Measurements from ENCODE around the gene ACAA2. TPM values are rescaled to one million over a fixed set of nuclear protein-coding genes. Genes with fewer than 3 reads are reported as not detected.
"Not testable (repeated sequence)": the region's sequence is repeated elsewhere in the genome, so short reads cannot be mapped to it uniquely, and the experiment has no call there.

ACAA2 gene
- total and polyA plus RNA-seq, 5 donors from 2014 or later = 16.1 to 91.9 (median 69.6) TPM

DNA sequence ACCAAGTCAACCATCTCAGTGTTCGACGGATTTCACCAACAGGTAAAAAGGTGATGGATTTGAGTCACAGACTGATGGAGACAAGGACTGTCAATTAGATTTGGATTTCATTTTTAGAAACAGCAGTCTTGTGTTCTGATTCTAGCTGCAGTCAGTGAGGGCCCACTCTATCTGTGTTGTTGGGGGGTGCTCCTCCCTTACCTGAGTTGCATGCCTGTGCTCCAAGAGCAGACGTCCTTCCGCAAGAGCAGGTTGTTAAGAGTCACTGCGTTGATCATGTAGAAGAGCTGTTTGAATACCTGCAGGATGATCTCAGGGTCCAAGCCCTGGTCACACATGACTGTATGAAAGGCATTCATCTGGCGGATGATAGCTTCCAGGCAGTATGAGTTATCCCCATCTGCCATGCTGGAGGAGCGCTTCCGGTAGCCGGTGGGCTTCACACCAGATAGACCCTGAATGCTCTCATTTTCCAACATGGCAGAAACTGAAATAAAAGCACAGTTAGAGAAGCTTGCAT, 24.0 kb upstream of the ACAA2 start:
- H3K9me3 Mint-ChIP-seq; H3K27ac Mint-ChIP-seq; H3K4me3 ChIP-seq (ENCODE audit: low read depth, low read length); H3K9me3 ChIP-seq (ENCODE audit: control insufficient read depth in 2 of 2, low read length in 2 of 2); H3K4me1 Mint-ChIP-seq; H3K36me3 ChIP-seq (ENCODE audit: control insufficient read depth, insufficient read depth, low read length); H3K27me3 ChIP-seq (ENCODE audit: control insufficient read depth, insufficient read depth, low read length); DNase-seq; H3K36me3 Mint-ChIP-seq; H3K4me3 Mint-ChIP-seq; ATAC-seq (ENCODE audit: low read depth in 2 of 2); H3K4me1 ChIP-seq (ENCODE audit: control insufficient read depth, insufficient read depth, low read length, poor library complexity, severe bottlenecking); H3K27me3 Mint-ChIP-seq; H3K27ac ChIP-seq (ENCODE audit: insufficient read depth, low read length, poor library complexity, severe bottlenecking): not testable (repeated sequence)

- peaks cover 5% of the 10 kb centered on the region for H3K27me3 Mint-ChIP-seq
- no peak overlapping the region for H3K27ac Mint-ChIP-seq
- Histone ChIP-seq H3K36me3 (ENCODE audit: control insufficient read depth, insufficient read depth, low read length) (no peaks in the 10 kb centered on the region), H3K4me1 (ENCODE audit: control insufficient read depth, insufficient read depth, low read length, poor library complexity, severe bottlenecking) (no peaks in the 10 kb centered on the region), H3K9me3 (ENCODE audit: control insufficient read depth in 2 of 2, low read length in 2 of 2) (no peaks in the 10 kb centered on the region), H3K27me3 (ENCODE audit: control insufficient read depth, insufficient read depth, low read length) (no peaks in the 10 kb centered on the region), H3K27ac (ENCODE audit: insufficient read depth, low read length, poor library complexity, severe bottlenecking) (no peak overlapping the region), H3K4me3 (ENCODE audit: low read depth, low read length) (no peak overlapping the region)
- H3K4me1 Mint-ChIP-seq = peaks cover 0 to 12% (median 5%) of the 10 kb centered on the region in 4 donors
- H3K9me3 Mint-ChIP-seq = peaks cover 0 to 2% (median 0%) of the 10 kb centered on the region in 7 donors
- DNase-seq (no peak), ATAC-seq (ENCODE audit: low read depth in 2 of 2) (no peak)
- no peaks in the 10 kb centered on the region for H3K36me3 Mint-ChIP-seq
- H3K4me3 Mint-ChIP-seq = no peak overlapping the region
Measured at GRCh38 chr18:49835405-49835804, 22.1 kb upstream of the ACAA2 start.

GRCh38 chr18:49834258-49834657, 20.9 kb upstream of the ACAA2 start:
- Histone ChIP-seq H3K27me3 (ENCODE audit: control insufficient read depth, insufficient read depth, low read length) (no peaks in the 10 kb centered on the region), H3K9me3 (ENCODE audit: control insufficient read depth in 2 of 2, low read length in 2 of 2) (no peaks in the 10 kb centered on the region), H3K36me3 (ENCODE audit: control insufficient read depth, insufficient read depth, low read length) (no peaks in the 10 kb centered on the region), H3K4me3 (ENCODE audit: low read depth, low read length) (no peak overlapping the region), H3K4me1 (ENCODE audit: control insufficient read depth, insufficient read depth, low read length, poor library complexity, severe bottlenecking) (no peaks in the 10 kb centered on the region), H3K27ac (ENCODE audit: insufficient read depth, low read length, poor library complexity, severe bottlenecking) (no peak overlapping the region)
- H3K4me1 Mint-ChIP-seq = peaks cover 0 to 12% (median 5%) of the 10 kb centered on the region in 4 donors
- H3K36me3 Mint-ChIP-seq = no peaks in the 10 kb centered on the region
- no peak overlapping the region for H3K4me3 Mint-ChIP-seq
- DNase-seq (no peak), ATAC-seq (ENCODE audit: low read depth in 2 of 2) (no peak)
- H3K9me3 Mint-ChIP-seq = peaks cover 0 to 5% (median 0%) of the 10 kb centered on the region in 7 donors
- H3K27me3 Mint-ChIP-seq = peaks cover 5% of the 10 kb centered on the region
- no peak overlapping the region for H3K27ac Mint-ChIP-seq

DNA sequence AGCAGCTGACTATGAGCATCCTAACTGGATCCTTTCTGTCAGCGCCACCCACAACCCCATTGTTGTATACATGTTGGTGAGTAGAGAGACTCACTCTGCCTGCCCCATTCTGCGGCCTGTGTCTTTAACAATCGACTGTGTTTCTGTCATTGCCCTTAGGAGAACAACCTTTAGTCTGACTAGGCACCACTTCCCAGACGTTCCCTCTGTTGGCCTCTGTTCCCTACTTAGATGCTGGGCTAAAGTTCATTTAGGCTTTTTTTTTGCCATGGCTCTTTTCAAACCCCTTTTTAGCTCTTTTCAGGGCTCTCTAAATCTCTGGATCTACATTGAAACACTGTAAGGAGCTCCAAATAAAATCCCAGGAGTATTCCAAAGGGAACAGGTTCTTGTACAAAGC, 20.5 kb upstream of the ACAA2 start:
- Histone ChIP-seq H3K4me3 (ENCODE audit: low read depth, low read length) (no peak overlapping the region), H3K27me3 (ENCODE audit: control insufficient read depth, insufficient read depth, low read length) (no peaks in the 10 kb centered on the region), H3K36me3 (ENCODE audit: control insufficient read depth, insufficient read depth, low read length) (no peaks in the 10 kb centered on the region), H3K4me1 (ENCODE audit: control insufficient read depth, insufficient read depth, low read length, poor library complexity, severe bottlenecking) (no peaks in the 10 kb centered on the region), H3K27ac (ENCODE audit: insufficient read depth, low read length, poor library complexity, severe bottlenecking) (no peak overlapping the region), H3K9me3 (ENCODE audit: control insufficient read depth in 2 of 2, low read length in 2 of 2) (no peaks in the 10 kb centered on the region)
- Mint-ChIP-seq H3K27ac (no peak overlapping the region), H3K36me3 (no peaks in the 10 kb centered on the region), H3K4me3 (no peak overlapping the region), H3K9me3 (peaks cover 0 to 7% (median 0%) of the 10 kb centered on the region in 7 donors), H3K4me1 (peaks cover 0 to 12% (median 5%) of the 10 kb centered on the region in 4 donors), H3K27me3 (peaks cover 9% of the 10 kb centered on the region)
- no peak for ATAC-seq (ENCODE audit: low read depth in 2 of 2)
- no peak for DNase-seq

DNA sequence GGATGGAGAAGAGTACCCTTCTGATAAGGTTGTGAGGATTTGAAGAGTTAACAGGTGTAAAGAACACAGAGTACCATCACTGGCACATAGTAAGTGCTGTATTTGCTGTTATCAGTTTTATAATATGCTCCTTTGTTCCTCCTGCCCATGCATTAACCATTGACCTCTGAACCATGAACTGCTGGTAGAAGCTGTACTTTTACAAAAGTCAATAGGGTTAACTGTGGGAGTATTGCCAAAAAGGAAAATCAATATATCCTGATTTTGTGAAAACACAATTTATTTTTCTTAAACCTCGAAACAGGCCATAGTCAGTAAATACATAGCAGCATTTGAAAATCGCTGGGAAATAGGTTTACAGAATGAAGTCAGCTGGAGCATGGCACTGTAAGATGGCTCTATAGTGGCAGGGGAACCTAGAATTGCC, 18.9 kb upstream of the ACAA2 start:
- DNase-seq = no peak
- Histone ChIP-seq H3K4me3 (ENCODE audit: low read depth, low read length) (no peak overlapping the region), H3K27ac (ENCODE audit: insufficient read depth, low read length, poor library complexity, severe bottlenecking) (no peak overlapping the region), H3K4me1 (ENCODE audit: control insufficient read depth, insufficient read depth, low read length, poor library complexity, severe bottlenecking) (no peaks in the 10 kb centered on the region), H3K9me3 (ENCODE audit: control insufficient read depth in 2 of 2, low read length in 2 of 2) (peaks cover under 1 to 6% of the 10 kb centered on the region in 2 experiments), H3K36me3 (ENCODE audit: control insufficient read depth, insufficient read depth, low read length) (no peaks in the 10 kb centered on the region), H3K27me3 (ENCODE audit: control insufficient read depth, insufficient read depth, low read length) (no peaks in the 10 kb centered on the region)
- no peak for ATAC-seq (ENCODE audit: low read depth in 2 of 2)
- Mint-ChIP-seq H3K27ac (no peak overlapping the region), H3K36me3 (no peaks in the 10 kb centered on the region), H3K4me3 (no peak overlapping the region), H3K9me3 (peaks cover 0 to 17% (median 0%) of the 10 kb centered on the region in 7 donors), H3K27me3 (peaks cover 11% of the 10 kb centered on the region), H3K4me1 (peaks cover 0 to 12% (median 5%) of the 10 kb centered on the region in 4 donors)

DNA sequence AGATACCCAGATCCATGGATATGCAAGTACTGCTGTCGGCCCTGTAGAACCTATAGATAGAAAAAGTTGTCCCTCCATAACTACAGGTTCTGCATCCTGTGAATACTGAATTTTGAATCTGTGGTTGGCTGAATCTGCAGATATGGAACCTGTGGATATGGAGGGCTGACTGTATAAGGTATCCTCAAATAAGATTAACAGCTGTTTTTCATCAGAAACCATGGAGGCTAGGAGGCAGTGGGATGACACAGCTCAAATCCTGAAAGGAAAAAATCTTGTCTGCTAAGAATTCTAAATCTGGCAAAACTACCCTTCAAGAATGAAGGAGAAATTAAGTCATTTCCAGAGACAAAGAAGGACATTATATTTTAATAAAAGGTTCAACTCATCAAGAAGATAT, 14.7 kb upstream of the ACAA2 start:
- Histone ChIP-seq H3K27ac (ENCODE audit: insufficient read depth, low read length, poor library complexity, severe bottlenecking) (no peak overlapping the region), H3K4me1 (ENCODE audit: control insufficient read depth, insufficient read depth, low read length, poor library complexity, severe bottlenecking) (no peaks in the 10 kb centered on the region), H3K9me3 (ENCODE audit: control insufficient read depth in 2 of 2, low read length in 2 of 2) (peaks cover 4 to 10% of the 10 kb centered on the region in 2 experiments), H3K4me3 (ENCODE audit: low read depth, low read length) (no peak overlapping the region), H3K36me3 (ENCODE audit: control insufficient read depth, insufficient read depth, low read length) (no peaks in the 10 kb centered on the region), H3K27me3 (ENCODE audit: control insufficient read depth, insufficient read depth, low read length) (peaks cover 4% of the 10 kb centered on the region)
- Mint-ChIP-seq H3K4me1 (peaks cover 0 to 8% (median 5%) of the 10 kb centered on the region in 4 donors), H3K27me3 (peaks cover 13% of the 10 kb centered on the region), H3K36me3 (peaks cover 6% of the 10 kb centered on the region), H3K9me3 (peaks cover 0 to 19% (median 1%) of the 10 kb centered on the region in 7 donors), H3K27ac (no peak overlapping the region), H3K4me3 (no peak overlapping the region)
- ATAC-seq (ENCODE audit: low read depth in 2 of 2) = no peak
- no peak for DNase-seq

DNA sequence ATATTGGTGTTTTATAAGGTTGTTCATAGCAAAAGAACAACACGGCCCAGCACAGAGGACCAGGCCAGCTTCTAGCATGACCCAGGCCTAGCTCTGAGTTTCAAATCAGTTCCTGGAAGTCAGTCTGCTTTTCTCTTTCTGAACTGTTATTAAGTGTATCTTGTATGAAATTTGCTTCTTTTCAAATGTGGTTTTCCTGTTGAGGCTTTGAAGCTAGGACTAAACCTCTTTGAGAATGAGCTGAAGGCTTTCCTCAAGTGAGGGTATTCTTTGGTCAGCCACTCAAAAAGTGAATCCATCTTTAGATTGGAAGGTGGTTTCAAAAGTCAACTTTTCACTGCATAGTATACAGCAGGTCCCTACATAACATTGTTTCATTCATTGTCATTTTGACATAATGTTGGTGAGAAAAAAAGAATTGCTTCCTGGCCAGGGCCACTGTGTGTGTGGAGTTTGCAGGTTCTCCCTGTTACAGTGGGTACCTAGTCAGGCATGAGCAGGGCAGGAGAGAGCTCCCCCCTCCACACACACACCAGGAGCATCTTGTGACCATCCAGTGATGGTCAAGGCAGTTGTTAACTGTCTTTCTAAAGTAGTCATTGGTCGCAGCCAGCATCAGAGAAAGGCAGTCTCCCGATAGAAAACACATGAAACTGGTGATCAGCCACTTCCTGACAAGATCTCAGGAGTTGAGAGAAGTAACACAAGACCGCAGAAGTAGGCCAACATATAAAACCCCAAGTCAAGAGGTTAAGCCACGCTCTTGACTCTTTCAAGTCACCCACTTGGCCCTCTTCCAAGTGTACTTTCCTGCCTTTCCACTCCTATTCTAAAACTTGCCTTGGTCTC, 6.7 kb upstream of the ACAA2 start:
- Histone ChIP-seq H3K4me1 (ENCODE audit: control insufficient read depth, insufficient read depth, low read length, poor library complexity, severe bottlenecking) (peaks cover 45% of the 10 kb centered on the region), H3K36me3 (ENCODE audit: control insufficient read depth, insufficient read depth, low read length) (no peaks in the 10 kb centered on the region), H3K27me3 (ENCODE audit: control insufficient read depth, insufficient read depth, low read length) (no peaks in the 10 kb centered on the region), H3K4me3 (ENCODE audit: low read depth, low read length) (peak overlapping the region; percentile 68), H3K9me3 (ENCODE audit: control insufficient read depth in 2 of 2, low read length in 2 of 2) (no peaks in the 10 kb centered on the region), H3K27ac (ENCODE audit: insufficient read depth, low read length, poor library complexity, severe bottlenecking) (peak overlapping the region; percentile 66)
- H3K36me3 Mint-ChIP-seq = no peaks in the 10 kb centered on the region
- H3K4me3 Mint-ChIP-seq = peak overlapping the region; percentile 49 to 87 (median 74)
- no peaks in the 10 kb centered on the region for H3K27me3 Mint-ChIP-seq
- DNase-seq = peak; percentile 9 to 86 (median 64)
- ATAC-seq (ENCODE audit: low read depth in 2 of 2) = peak; percentile 75 to 80
- H3K27ac Mint-ChIP-seq = peak overlapping the region; percentile 85 to 95 (median 93)
- peaks cover 28 to 70% (median 59%) of the 10 kb centered on the region in 4 donors for H3K4me1 Mint-ChIP-seq
- H3K9me3 Mint-ChIP-seq = peaks cover 0 to 1% (median 0%) of the 10 kb centered on the region in 7 donors
